T-helper 1 cell (primary cell): ENCODE data around the gene ARHGAP27.
"Not testable (repeated sequence)": the region's sequence is repeated elsewhere in the genome, so short reads cannot be mapped to it uniquely, and the experiment has no call there.

ENCODE experiments used
- DNase-seq, 5 donors: peaks; one replicate each; pipeline ENCODE4 v3.0.0-alpha.2; 2012 to 2020

The ARHGAP27 gene

GRCh38 chr17:45361976-45362375, 70.7 kb downstream of the ARHGAP27 start:
- DNase-seq: no peak

DNA sequence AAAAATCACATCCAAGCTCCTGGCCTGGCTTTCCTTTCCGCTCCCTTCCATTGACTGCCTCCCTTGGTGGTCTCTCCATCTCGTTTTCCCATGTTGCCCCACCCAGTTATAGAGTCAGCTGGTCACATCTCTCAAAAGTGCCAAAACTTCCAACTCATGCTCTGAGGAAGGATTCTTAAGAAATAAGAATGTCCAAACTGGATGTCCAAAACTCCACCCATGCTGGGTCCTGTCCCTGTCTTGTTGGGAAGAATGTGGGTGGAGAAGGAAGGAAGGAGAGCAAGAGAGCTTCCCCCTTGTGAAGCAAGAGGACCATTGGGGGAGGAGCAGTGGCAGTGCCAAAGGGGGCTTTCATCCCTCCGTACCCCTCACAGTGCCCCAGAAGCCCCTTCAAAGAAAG, 71.2 kb downstream of the ARHGAP27 start:
- DNase-seq: no peak

- DNase-seq: no peak
Observed at GRCh38 chr17:45357364-45357997, 75.2 kb downstream of the ARHGAP27 start.

- DNase-seq: no peak
Observed at GRCh38 chr17:45355087-45355486, 77.6 kb downstream of the ARHGAP27 start.

DNA sequence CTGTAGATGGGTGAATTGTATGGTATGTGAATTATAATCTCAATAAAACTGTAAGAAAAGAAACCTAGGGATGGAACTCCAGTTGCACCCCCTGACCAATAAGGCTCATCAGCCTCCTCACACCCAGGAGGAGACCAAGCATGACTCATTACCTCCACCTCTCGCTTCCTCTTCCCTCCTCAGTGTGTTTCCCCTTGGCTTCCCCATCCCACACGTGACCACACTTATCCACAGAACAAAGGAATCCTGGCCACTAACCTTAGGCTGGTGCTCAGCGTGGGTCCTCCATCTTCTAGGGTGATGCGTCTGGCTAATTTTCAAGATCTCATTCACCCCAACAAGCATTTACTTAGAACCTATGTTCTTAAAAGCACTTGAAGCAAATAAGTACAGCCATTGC, 79.6 kb downstream of the ARHGAP27 start:
- DNase-seq: peak in 1 of 5 donors; percentile 31

- no peak for DNase-seq
Observed at GRCh38 chr17:45351831-45352230, 80.8 kb downstream of the ARHGAP27 start.

DNA sequence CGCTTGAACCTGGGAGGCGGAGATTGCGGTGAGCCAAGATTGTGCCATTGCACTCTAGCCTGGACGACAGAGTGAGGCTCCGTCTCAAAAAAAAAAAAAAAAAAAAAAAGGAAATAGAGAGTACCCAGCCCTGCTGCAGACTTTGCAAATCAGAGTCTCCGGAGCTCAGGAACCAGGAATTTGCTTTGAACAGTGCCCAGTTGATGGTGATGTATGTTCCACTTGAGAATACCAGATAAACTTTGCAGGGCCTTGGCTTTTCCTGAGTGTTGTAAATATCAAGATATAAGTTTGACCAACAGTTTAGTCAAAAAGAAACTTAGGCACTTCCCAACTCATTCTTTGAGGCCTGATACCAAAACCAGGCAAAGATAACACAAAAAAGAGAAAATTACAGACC, 85.2 kb downstream of the ARHGAP27 start:
- DNase-seq: no peak

GRCh38 chr17:45346216-45347015, 86.3 kb downstream of the ARHGAP27 start:
- DNase-seq: no peak

DNA sequence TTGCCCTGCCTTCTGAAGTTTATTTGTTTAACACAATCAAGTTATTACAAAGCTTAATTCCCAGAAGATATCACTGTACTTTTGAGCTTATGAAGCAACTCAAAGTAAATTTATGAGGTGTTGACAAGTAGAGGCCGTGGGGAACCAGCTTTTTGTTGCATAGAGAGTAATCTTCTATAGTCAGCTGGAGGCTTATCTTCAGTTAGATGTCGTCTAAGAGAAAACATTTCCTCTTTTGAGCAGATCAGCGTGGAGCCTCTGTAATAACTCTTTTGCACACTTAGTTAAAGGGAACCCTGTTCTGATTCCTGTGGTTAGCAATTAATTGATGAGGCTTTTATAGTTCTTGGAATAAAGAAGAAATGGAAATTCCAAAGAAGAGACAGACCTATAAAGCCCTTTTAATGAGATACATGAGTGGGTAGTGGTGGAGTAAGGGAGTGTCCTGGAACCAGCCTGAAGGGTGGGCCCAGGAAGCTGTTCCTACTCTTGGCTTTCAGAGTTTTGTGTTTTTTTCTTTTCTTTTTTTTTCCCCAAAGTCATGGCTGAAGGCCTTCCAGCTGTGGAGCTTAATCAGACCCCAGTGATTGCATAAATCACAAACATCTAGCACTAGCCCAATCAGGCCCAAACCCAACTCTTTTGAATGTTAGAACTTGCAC, 87.0 kb downstream of the ARHGAP27 start:
- no peak for DNase-seq

- no peak for DNase-seq
Observed at GRCh38 chr17:45345246-45345553, 87.5 kb downstream of the ARHGAP27 start.

- not testable (repeated sequence) for DNase-seq
Observed at GRCh38 chr17:45343967-45344664, 88.6 kb downstream of the ARHGAP27 start.
